K562 (cell line): ENCODE data around the gene WDR31. TPM values are rescaled to one million over a fixed set of nuclear protein-coding genes. Genes with fewer than 3 reads are reported as not detected.
A peak's percentile ranks its signal among the peaks of the same experiment; 100 is the strongest.

ENCODE experiments used
- BHLHE40 ChIP-seq: IDR thresholded peaks from 2 replicates; pipeline ENCODE4 v1.6.1; 2011; ENCODE audit warnings: low read length, improper control_type of control experiment
- CBFB ChIP-seq: sonication (generic); formaldehyde crosslinking; IDR thresholded peaks from 2 replicates; pipeline ENCODE4 v1.4.0; 2020; ENCODE audit warnings: mild to moderate bottlenecking, missing genetic modification reagents
- CBX8 ChIP-seq: fragments of 200-600 bp; sonication (generic); IDR thresholded peaks from 2 replicates; pipeline ENCODE4 v1.6.1; 2012; ENCODE audit warnings: borderline replicate concordance, mixed run types, low read depth, mild to moderate bottlenecking, moderate library complexity, mixed read lengths, low read length, control low read depth, inconsistent platforms; ENCODE audit not compliant: poor library complexity, severe bottlenecking; ENCODE audit errors: extremely low read depth
- DACH1 ChIP-seq: fragments of 450-650 bp; IDR thresholded peaks from 2 replicates; pipeline ENCODE4 v1.6.1; 2018; ENCODE audit not compliant: partially characterized antibody
- ERF ChIP-seq: fragments of 450-650 bp; formaldehyde crosslinking; IDR thresholded peaks from 2 replicates; pipeline ENCODE4 v1.4.0; 2020; ENCODE audit warnings: mild to moderate bottlenecking, mixed read lengths
- GTF2E2 ChIP-seq: fragments of 200-800 bp; sonication (Bioruptor generic); IDR thresholded peaks from 2 replicates; pipeline ENCODE4 v1.6.1; 2016; ENCODE audit warnings: missing genetic modification characterization, missing compliant biosample characterization
- MAFG ChIP-seq: fragments of 450-650 bp; conservative IDR thresholded peaks from 2 replicates; pipeline ENCODE4 v1.6.1; 2016; ENCODE audit warnings: missing genetic modification characterization, missing compliant biosample characterization
- MCM2 ChIP-seq: fragments of 450-650 bp; IDR thresholded peaks from 2 replicates; pipeline ENCODE4 v1.6.1; 2017; ENCODE audit warnings: low read depth, mild to moderate bottlenecking
- NUFIP1 ChIP-seq: fragments of 450-650 bp; IDR thresholded peaks from 2 replicates; pipeline ENCODE4 v1.6.1; 2018; ENCODE audit not compliant: partially characterized antibody
- POU5F1 ChIP-seq: fragments of 150-350 bp; IDR thresholded peaks from 2 replicates; pipeline ENCODE4 v1.6.1; 2014; ENCODE audit warnings: borderline replicate concordance, low read length, low read depth, mild to moderate bottlenecking; ENCODE audit not compliant: partially characterized antibody
- PRDM10 ChIP-seq: fragments of 450-650 bp; IDR thresholded peaks from 2 replicates; pipeline ENCODE4 v1.6.1; 2018; ENCODE audit not compliant: partially characterized antibody
- PTTG1 ChIP-seq: fragments of 450-650 bp; IDR thresholded peaks from 2 replicates; pipeline ENCODE4 v1.6.1; 2016; ENCODE audit warnings: low read depth, mild to moderate bottlenecking, missing genetic modification characterization, missing compliant biosample characterization
- PURB ChIP-seq: sonication (generic); formaldehyde crosslinking; IDR thresholded peaks from 2 replicates; pipeline ENCODE4 v1.9.0; 2021; ENCODE audit warnings: low read depth, mild to moderate bottlenecking, missing genetic modification reagents
- RBM34 ChIP-seq: fragments of 200-400 bp; formaldehyde crosslinking; IDR thresholded peaks from 2 replicates; pipeline ENCODE4 v1.6.1; 2018; ENCODE audit warnings: low read length, borderline replicate concordance; ENCODE audit not compliant: insufficient read depth
- SIN3B ChIP-seq: fragments of 450-650 bp; IDR thresholded peaks from 2 replicates; pipeline ENCODE4 v1.6.1; 2017; ENCODE audit warnings: low read depth, mild to moderate bottlenecking, moderate library complexity
- SIX5 ChIP-seq, 2 experiments: IDR thresholded peaks; 2 replicates each; pipeline ENCODE4 v1.6.1; 2011; ENCODE audit warnings: low read length in 2 of 2, borderline replicate concordance in 1 of 2, low read depth in 1 of 2, mild to moderate bottlenecking in 1 of 2, moderate library complexity in 1 of 2; ENCODE audit not compliant: insufficient read depth in 1 of 2
- SRSF3 ChIP-seq: fragments of 200-400 bp; formaldehyde crosslinking; IDR thresholded peaks from 2 replicates; pipeline ENCODE4 v1.6.1; 2016; ENCODE audit warnings: mild to moderate bottlenecking, low read length, moderate library complexity; ENCODE audit not compliant: insufficient read depth
- XRCC4 ChIP-seq: IDR thresholded peaks from one replicate; pipeline ENCODE4 v1.6.1; 2011; ENCODE audit not compliant: insufficient read depth, insufficient read length; ENCODE audit errors: extremely low read depth
- ZFX ChIP-seq: sonication (generic); formaldehyde crosslinking; IDR thresholded peaks from 2 replicates; pipeline ENCODE4 v1.8.0; 2022; ENCODE audit warnings: mild to moderate bottlenecking, missing genetic modification reagents, moderate library complexity
- ZNF12 ChIP-seq: sonication (generic); formaldehyde crosslinking; IDR thresholded peaks from 2 replicates; pipeline ENCODE4 v1.4.0; 2020; ENCODE audit warnings: mild to moderate bottlenecking, missing genetic modification reagents
- ZNF197 ChIP-seq: fragments of 200-800 bp; sonication (Bioruptor generic); IDR thresholded peaks from 2 replicates; pipeline ENCODE4 v1.6.1; 2016; ENCODE audit warnings: low read depth, missing genetic modification characterization, missing compliant biosample characterization
- ZNF232 ChIP-seq: sonication (generic); formaldehyde crosslinking; IDR thresholded peaks from 2 replicates; pipeline ENCODE4 v1.8.0; 2022; ENCODE audit warnings: mild to moderate bottlenecking, missing genetic modification reagents
- ZNF778 ChIP-seq: fragments of 450-650 bp; formaldehyde crosslinking; IDR thresholded peaks from 2 replicates; pipeline ENCODE4 v1.4.0; 2020; ENCODE audit warnings: mild to moderate bottlenecking, moderate library complexity
- ZNF79 ChIP-seq: fragments of 250-450 bp; sonication (Bioruptor Pico); IDR thresholded peaks from 2 replicates; pipeline ENCODE4 v1.4.0; 2020; ENCODE audit warnings: low read depth, mild to moderate bottlenecking, moderate library complexity
- polyA plus RNA-seq, 8 experiments: library from polyadenylated mRNA; depleted of rRNA in 4 of 8; stranded (reverse) in 5 of 8; unstranded in 3 of 8; fragments of >200 nt; fragmentation: Nextera tagmentation in 2 of 8; fragmentation: Illumina TruSeq in 1 of 8; extraction: Ambion mirVana in 2 of 8; extraction: Trizol in 1 of 8; gene quantifications; 2 replicates each; pipeline versions ENCODE4 v1.2.1 to v1.2.3, GENCODE V29; 2011 to 2014; ENCODE audit warnings: inconsistent platforms in 1 of 8, missing spikeins in 1 of 8
- total RNA-seq, 7 experiments: library from RNA; depleted of rRNA in 6 of 7; stranded (reverse); fragments of >200 nt in 6 of 7; fragmentation: Illumina TruSeq in 2 of 7; extraction: Trizol in 2 of 7; gene quantifications; 2 replicates each; pipeline versions ENCODE4 v1.2.1 to v1.2.3, GENCODE V29; 2011 to 2021; ENCODE audit warnings: low replicate concordance in 1 of 7

Gene WDR31
- total and polyA plus RNA-seq, 9 of the 15 experiments (the other 6 are each of a cell fraction or from before 2014, with no cell fraction given), result 0.35 to 1.8 (median 0.95) TPM

- TF ChIP-seq MCM2 (no peak), BHLHE40 (no peak), ZNF79 (CRISPR knock-in tag) (no peak), ZNF12 (CRISPR knock-in tag) (no peak; the same call in 1 of the 2 replicates), XRCC4 (no peak), CBX8 (no peak), ERF (CRISPR knock-in tag) (no peak), RBM34 (no peak), SRSF3 (no peak), SIX5 (IDR thresholded peaks at IDR 0.05; ENCODE audit: borderline replicate concordance in 1 of 2, insufficient read depth in 1 of 2, low read depth in 1 of 2, low read length in 2 of 2) (peak; percentile 74 to 77), ZNF197 (no peak), CBFB (0 out of 2 replicates have a peak, but pooled peaks have one; percentile 22), ZFX (CRISPR knock-in tag) (peak; percentile 88), DACH1 (no peak), PTTG1 (tag) (no peak), GTF2E2 (tag) (peak; percentile 71; the same call in 1 of the 2 replicates), ZNF232 (CRISPR knock-in tag) (no peak), SIN3B (peak; percentile 80), ZNF778 (no peak), POU5F1 (peak; percentile 52), PURB (CRISPR knock-in tag) (no peak), NUFIP1 (no peak), PRDM10 (peak; percentile 60), MAFG (tag) (no peak)
These were observed 64.6 kb downstream of the WDR31 start, which contains the start of the genes CDC26 and PRPF4 (continued) for GRCh38 chr9:113275157-113276131.
